ENCODE measurements around the gene FTSJ3.
"Not testable (repeated sequence)": the region's sequence is repeated elsewhere in the genome, so short reads cannot be mapped to it uniquely, and the experiment has no call there.

The FTSJ3 gene

DNA sequence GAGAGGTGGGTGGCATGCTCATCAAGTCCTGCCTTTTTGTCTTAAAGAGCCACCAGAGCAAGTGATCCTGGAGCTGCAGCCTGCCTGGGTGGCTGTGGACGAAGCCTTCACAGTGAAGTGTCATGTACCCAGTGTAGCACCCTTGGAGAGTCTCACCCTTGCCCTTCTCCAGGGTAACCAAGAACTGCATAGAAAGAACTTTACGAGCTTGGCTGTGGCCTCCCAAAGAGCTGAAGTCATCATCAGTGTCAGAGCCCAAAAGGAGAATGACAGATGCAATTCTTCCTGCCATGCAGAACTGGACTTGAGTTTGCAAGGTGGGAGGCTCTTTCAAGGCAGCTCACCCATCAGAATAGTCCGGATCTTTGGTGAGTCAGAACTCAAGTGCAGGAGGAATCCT lies 31.8 kb upstream of the FTSJ3 start:
- Histone ChIP-seq H3K36me3 (ENCODE audit: insufficient read depth, low read length) (no peaks in the 10 kb centered on the region), H3K27ac (no peak overlapping the region), H3K9ac (ENCODE audit: insufficient read length) (no peak overlapping the region), H3K9me3 (ENCODE audit: low read depth, low read length) (no peaks in the 10 kb centered on the region), H3K4me3 (no peak overlapping the region)
- no peak for TF ChIP-seq EZH2 (IDR thresholded peaks at IDR 0.05)
- TF ChIP-seq FOXP2 (optimal IDR thresholded peaks at IDR 0.05; ENCODE audit: control extremely low read depth, extremely low read length, insufficient read depth), result no peak
- no peak for TF ChIP-seq POLR2AphosphoS5 (IDR thresholded peaks at IDR 0.05; ENCODE audit: borderline replicate concordance, low read depth, low read length)
- no peak for DNase-seq (ENCODE audit: low read depth, low spot score)

DNA sequence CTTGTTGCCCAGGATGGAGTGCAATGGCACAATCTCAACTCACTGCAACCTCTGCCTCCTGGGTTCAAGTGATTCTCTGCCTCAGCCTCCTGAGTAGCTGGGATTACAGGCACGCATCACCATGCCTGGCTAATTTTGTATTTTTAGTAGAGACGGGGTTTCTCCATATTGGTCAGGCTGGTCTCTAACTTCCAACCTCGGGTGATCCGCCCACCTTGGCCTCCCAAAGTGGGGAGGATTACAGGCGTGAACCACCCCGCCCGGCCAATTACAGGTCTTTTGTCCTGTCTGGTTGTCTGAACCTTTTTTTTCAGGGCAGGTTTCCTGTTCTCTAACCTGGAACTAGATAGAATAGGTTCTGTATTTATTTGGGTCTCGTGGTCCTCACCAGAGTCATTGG lies 29.0 kb upstream of the FTSJ3 start:
- H3K9ac ChIP-seq (ENCODE audit: insufficient read length); H3K27ac ChIP-seq; DNase-seq (ENCODE audit: low read depth, low spot score); H3K36me3 ChIP-seq (ENCODE audit: insufficient read depth, low read length); H3K4me3 ChIP-seq; H3K9me3 ChIP-seq (ENCODE audit: low read depth, low read length): not testable (repeated sequence)

DNA sequence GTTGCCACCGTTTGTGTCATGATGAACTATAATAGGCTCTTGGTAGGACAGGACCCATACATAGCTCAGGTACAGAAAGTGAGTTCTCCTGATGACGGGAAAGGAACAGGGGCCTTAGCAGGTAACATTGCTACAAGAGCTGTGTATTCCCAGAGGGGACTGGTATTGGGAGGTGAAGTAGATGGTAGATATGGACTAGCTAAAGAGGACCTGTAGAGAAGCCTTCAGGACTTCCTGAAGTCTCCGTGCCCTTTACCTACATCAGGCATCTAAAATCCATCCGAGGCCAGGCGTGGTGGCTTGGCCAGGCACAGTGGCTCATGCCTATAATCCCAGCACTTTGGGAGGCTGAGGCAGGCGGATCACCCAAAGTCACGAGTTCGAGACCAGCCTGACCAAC lies 27.7 kb upstream of the FTSJ3 start:
- no peak overlapping the region for H3K4me3 ChIP-seq
- H3K36me3 ChIP-seq (ENCODE audit: insufficient read depth, low read length), result no peaks in the 10 kb centered on the region
- TF ChIP-seq EZH2 (IDR thresholded peaks at IDR 0.05) (no peak), POLR2AphosphoS5 (IDR thresholded peaks at IDR 0.05; ENCODE audit: borderline replicate concordance, low read depth, low read length) (no peak), FOXP2 (optimal IDR thresholded peaks at IDR 0.05; ENCODE audit: control extremely low read depth, extremely low read length, insufficient read depth) (no peak)
- no peak for DNase-seq (ENCODE audit: low read depth, low spot score)
- no peak overlapping the region for H3K27ac ChIP-seq
- H3K9ac ChIP-seq (ENCODE audit: insufficient read length), result no peak overlapping the region
- no peaks in the 10 kb centered on the region for H3K9me3 ChIP-seq (ENCODE audit: low read depth, low read length)

DNA sequence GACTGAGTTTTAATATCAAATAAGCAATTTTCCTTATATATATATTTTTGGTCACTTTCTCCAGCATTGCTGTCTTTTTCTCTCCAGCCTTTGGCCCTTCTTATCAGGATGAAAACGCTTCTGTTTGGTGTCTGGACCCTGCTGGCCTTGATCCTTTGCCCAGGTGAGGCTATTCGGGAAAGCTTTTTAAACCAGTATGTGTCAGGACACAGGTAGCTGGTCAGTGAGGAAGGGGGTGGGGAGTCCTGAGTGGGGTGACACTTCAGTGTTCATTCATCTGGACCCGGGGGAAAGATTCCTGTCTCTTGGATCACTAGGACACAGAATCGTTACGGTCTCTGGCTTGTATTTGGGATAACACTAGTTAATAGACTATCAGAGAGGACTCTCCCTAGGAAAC lies 27.2 kb upstream of the FTSJ3 start:
- no peak for DNase-seq (ENCODE audit: low read depth, low spot score)
- no peak overlapping the region for H3K27ac ChIP-seq
- H3K9ac ChIP-seq (ENCODE audit: insufficient read length), result no peak overlapping the region
- no peaks in the 10 kb centered on the region for H3K36me3 ChIP-seq (ENCODE audit: insufficient read depth, low read length)
- no peaks in the 10 kb centered on the region for H3K9me3 ChIP-seq (ENCODE audit: low read depth, low read length)
- H3K4me3 ChIP-seq, result no peak overlapping the region
- TF ChIP-seq EZH2 (IDR thresholded peaks at IDR 0.05), result no peak
- no peak for TF ChIP-seq POLR2AphosphoS5 (IDR thresholded peaks at IDR 0.05; ENCODE audit: borderline replicate concordance, low read depth, low read length)
- TF ChIP-seq FOXP2 (optimal IDR thresholded peaks at IDR 0.05; ENCODE audit: control extremely low read depth, extremely low read length, insufficient read depth), result no peak

DNA sequence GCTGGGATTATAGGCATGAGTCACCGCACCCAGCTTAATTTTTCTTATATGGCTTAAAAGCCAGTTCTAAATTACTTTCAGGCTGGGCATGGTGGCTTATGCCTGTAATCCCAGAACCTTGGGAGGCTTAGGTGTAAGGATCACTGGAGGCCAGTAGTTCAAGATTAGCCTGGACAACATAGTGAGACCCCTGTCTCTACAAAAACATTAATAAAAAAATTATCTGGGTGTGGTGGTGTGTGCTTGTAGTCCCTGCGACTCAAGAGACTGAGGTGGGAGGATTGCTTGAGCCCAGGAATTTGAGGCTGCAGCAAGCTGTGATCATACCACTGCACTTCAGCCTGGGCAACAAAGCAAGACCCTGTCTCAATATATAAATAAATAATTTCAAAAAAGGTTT lies 25.8 kb upstream of the FTSJ3 start:
- TF ChIP-seq EZH2 (IDR thresholded peaks at IDR 0.05) (no peak), FOXP2 (optimal IDR thresholded peaks at IDR 0.05; ENCODE audit: control extremely low read depth, extremely low read length, insufficient read depth) (no peak), POLR2AphosphoS5 (IDR thresholded peaks at IDR 0.05; ENCODE audit: borderline replicate concordance, low read depth, low read length) (no peak)
- Histone ChIP-seq H3K36me3 (ENCODE audit: insufficient read depth, low read length) (no peaks in the 10 kb centered on the region), H3K4me3 (no peak overlapping the region), H3K9me3 (ENCODE audit: low read depth, low read length) (no peaks in the 10 kb centered on the region), H3K9ac (ENCODE audit: insufficient read length) (no peak overlapping the region), H3K27ac (no peak overlapping the region)
- DNase-seq (ENCODE audit: low read depth, low spot score), result no peak

DNA sequence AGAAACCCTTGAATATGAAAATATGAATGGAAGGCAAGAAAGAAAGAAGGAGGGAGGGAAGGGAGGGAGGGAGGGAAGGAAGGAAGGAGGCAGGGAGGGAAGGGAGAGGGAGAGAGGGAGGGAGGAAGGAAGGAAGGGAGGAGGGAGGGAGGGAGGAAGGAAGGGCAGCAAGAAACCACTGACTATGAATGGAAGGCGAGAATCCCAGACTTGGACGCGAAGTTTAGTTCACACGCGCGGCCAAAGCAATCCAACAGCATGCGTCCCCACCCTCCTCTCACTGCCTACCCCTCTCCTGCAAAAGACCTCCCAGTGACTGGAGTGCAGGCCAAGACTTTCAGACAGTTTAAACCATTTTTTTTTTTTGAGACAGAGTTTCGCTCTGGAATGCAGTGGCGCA lies 22.9 kb upstream of the FTSJ3 start:
- DNase-seq (ENCODE audit: low read depth, low spot score), result no peak
- H3K4me3 ChIP-seq, result no peak overlapping the region
- no peak overlapping the region for H3K9ac ChIP-seq (ENCODE audit: insufficient read length)
- H3K36me3 ChIP-seq (ENCODE audit: insufficient read depth, low read length), result no peaks in the 10 kb centered on the region
- H3K27ac ChIP-seq, result no peak overlapping the region
- TF ChIP-seq POLR2AphosphoS5 (IDR thresholded peaks at IDR 0.05; ENCODE audit: borderline replicate concordance, low read depth, low read length), result no peak
- no peak for TF ChIP-seq EZH2 (IDR thresholded peaks at IDR 0.05)
- no peak for TF ChIP-seq FOXP2 (optimal IDR thresholded peaks at IDR 0.05; ENCODE audit: control extremely low read depth, extremely low read length, insufficient read depth)
- no peaks in the 10 kb centered on the region for H3K9me3 ChIP-seq (ENCODE audit: low read depth, low read length)

DNA sequence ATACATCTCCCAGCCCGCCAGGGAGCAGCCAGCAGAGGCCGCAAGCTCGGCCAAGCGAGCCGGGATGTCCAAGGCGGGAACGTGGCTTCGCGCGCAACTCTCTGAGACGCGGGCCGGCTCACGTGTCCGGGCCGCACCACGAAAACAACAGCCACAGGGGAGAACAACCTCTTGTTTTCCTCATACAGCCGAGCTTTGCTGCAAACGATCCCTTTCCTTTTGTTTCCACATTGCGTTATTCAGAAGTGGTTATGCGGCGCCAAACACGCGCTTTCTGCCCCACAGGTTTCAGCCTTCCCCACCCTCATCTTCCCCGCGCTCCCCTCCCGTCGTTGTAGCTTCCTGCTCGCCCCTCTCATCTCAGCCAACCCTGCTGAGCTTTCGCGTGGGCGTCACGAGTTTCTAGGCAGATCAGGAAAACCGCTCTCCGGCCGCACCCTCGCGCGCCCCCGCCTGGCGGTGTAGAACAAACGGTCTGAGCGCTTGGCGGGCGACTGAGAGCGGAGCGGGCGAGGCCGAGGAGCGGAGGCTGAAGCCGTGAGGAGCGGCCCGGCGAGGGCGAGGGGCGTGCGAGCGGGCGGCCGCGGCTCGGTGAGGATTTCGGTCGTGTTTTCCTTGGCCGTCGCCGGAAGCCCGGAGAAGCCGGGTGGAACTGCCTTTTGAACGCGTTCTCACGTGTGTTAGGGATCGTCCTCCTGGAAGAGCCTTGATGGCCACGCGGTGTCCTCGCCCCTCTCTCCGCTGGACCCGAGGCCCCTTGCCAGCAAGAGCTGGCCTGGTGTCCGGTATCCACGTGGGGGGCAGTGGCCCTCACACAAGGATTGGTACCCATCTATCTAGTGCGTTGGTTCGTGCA lies 21.6 kb upstream of the FTSJ3 start:
- no peak for DNase-seq (ENCODE audit: low read depth, low spot score)
- Histone ChIP-seq H3K9me3 (ENCODE audit: low read depth, low read length) (no peaks in the 10 kb centered on the region), H3K9ac (ENCODE audit: insufficient read length) (no peak overlapping the region), H3K27ac (no peak overlapping the region), H3K4me3 (no peak overlapping the region), H3K36me3 (ENCODE audit: insufficient read depth, low read length) (no peaks in the 10 kb centered on the region)
- TF ChIP-seq EZH2 (IDR thresholded peaks at IDR 0.05) (no peak), FOXP2 (optimal IDR thresholded peaks at IDR 0.05; ENCODE audit: control extremely low read depth, extremely low read length, insufficient read depth) (no peak), POLR2AphosphoS5 (IDR thresholded peaks at IDR 0.05; ENCODE audit: borderline replicate concordance, low read depth, low read length) (no peak)

DNA sequence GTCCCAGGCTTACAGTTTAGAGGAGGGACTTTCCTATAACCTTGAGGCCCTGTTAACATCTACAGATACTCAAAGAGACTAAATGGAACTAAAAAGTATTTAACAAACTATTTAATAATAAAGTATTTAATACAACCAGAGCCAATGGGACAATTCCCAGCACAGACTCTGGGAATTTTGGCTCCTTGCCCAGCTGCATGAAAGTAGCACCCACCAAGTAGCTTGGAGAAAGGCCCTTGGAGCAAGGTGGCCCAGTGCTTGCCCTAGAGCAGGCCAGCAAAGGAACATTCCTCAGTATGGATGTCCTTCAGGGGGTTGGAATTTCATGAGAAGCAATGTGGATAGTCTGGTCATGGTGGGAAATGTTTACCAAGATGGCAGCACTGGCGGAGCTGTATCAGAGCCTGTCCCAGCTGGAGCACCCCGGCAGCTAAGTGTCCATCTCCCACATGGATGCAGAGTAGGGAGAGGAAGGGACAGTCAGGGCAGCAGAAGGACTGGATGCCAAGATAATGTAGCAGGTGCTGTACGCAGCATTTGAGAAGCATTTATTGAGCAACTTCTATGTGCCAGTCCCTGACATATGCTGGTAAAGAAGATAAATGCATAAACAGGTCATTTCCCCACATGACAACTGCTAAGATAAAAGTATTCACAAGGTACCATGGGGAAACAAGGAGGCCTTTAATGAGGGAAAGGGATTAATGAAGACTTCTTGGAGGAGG lies 20.2 kb upstream of the FTSJ3 start:
- no peak for DNase-seq (ENCODE audit: low read depth, low spot score)
- no peaks in the 10 kb centered on the region for H3K9me3 ChIP-seq (ENCODE audit: low read depth, low read length)
- H3K9ac ChIP-seq (ENCODE audit: insufficient read length), result no peak overlapping the region
- H3K36me3 ChIP-seq (ENCODE audit: insufficient read depth, low read length), result no peaks in the 10 kb centered on the region
- TF ChIP-seq EZH2 (IDR thresholded peaks at IDR 0.05), result no peak
- TF ChIP-seq FOXP2 (optimal IDR thresholded peaks at IDR 0.05; ENCODE audit: control extremely low read depth, extremely low read length, insufficient read depth), result no peak
- no peak for TF ChIP-seq POLR2AphosphoS5 (IDR thresholded peaks at IDR 0.05; ENCODE audit: borderline replicate concordance, low read depth, low read length)
- no peak overlapping the region for H3K27ac ChIP-seq
- H3K4me3 ChIP-seq, result no peak overlapping the region
